Stimulated activated CD8-positive, alpha-beta memory T cell treated with anti-CD3 and anti-CD28 coated beads, Interleukin-2, amount 100 ng/mL, for 1 hour (primary cell): ENCODE results near the gene IL17RD.

Experiments
- DNase-seq, 2 donors: peaks; one replicate each; pipeline ENCODE4 v3.0.0-alpha.2; 2020; ENCODE audit warnings: low read depth in 2 of 2

Gene IL17RD

GRCh38 chr3:57158813-57159738, 6.1 kb downstream of the IL17RD start:
- no peak for DNase-seq

- no peak for DNase-seq
Observed at GRCh38 chr3:57158325-57158724, 6.8 kb downstream of the IL17RD start.

- DNase-seq: no peak
Observed at GRCh38 chr3:57157545-57157944, 7.6 kb downstream of the IL17RD start.

GRCh38 chr3:57155310-57155643, 9.9 kb downstream of the IL17RD start:
- DNase-seq: no peak

- DNase-seq: no peak
Observed at GRCh38 chr3:57154470-57155309, 10.5 kb downstream of the IL17RD start.

- no peak for DNase-seq
Observed at GRCh38 chr3:57152151-57153143, 12.7 kb downstream of the IL17RD start.

GRCh38 chr3:57151749-57152148, 13.4 kb downstream of the IL17RD start:
- no peak for DNase-seq

- no peak for DNase-seq
Observed at GRCh38 chr3:57151021-57151449, 14.1 kb downstream of the IL17RD start.

- DNase-seq: no peak
Observed at GRCh38 chr3:57150113-57150581, 15.0 kb downstream of the IL17RD start.

GRCh38 chr3:57147071-57147470, 18.1 kb downstream of the IL17RD start:
- DNase-seq: no peak

- DNase-seq: no peak
Observed at GRCh38 chr3:57145852-57146251, 19.3 kb downstream of the IL17RD start.

- DNase-seq: no peak
Observed at GRCh38 chr3:57144952-57145351, 20.2 kb downstream of the IL17RD start.

GRCh38 chr3:57143886-57144459, 21.2 kb downstream of the IL17RD start:
- no peak for DNase-seq

- no peak for DNase-seq
Observed at GRCh38 chr3:57142411-57142723, 22.8 kb downstream of the IL17RD start.

GRCh38 chr3:57141719-57142410, 23.3 kb downstream of the IL17RD start:
- DNase-seq: no peak

GRCh38 chr3:57140894-57141293, 24.3 kb downstream of the IL17RD start:
- DNase-seq: no peak

GRCh38 chr3:57135964-57136719, 29.0 kb downstream of the IL17RD start:
- DNase-seq: no peak

GRCh38 chr3:57133157-57133556, 32.0 kb downstream of the IL17RD start:
- DNase-seq: no peak

- no peak for DNase-seq
Observed at GRCh38 chr3:57132674-57133073, 32.5 kb downstream of the IL17RD start.

- DNase-seq: no peak
Observed at GRCh38 chr3:57131210-57131588, 34.0 kb downstream of the IL17RD start.
